ENCODE results near the gene CCNL2. TPM values are rescaled to one million over a fixed set of nuclear protein-coding genes. Genes with fewer than 3 reads are reported as not detected.

The CCNL2 gene
- total and polyA plus RNA-seq, 2 donors (not counting 1 experiment from before 2014, with no cell fraction given): 102 to 116 TPM

- DNase-seq (ENCODE audit: low read depth in 2 of 2): no peak
- Histone ChIP-seq H3K4me3 (replicated peaks in 1 of 4; ENCODE audit: control extremely low read depth in 1 of 4, insufficient read depth in 1 of 4, low read depth in 3 of 4, low read length in 4 of 4) (no peak overlapping the region), H3K4me1 (ENCODE audit: control insufficient read depth, extremely low read depth, insufficient read depth, low read length) (peaks cover 9% of the 10 kb centered on the region), H3K27ac (ENCODE audit: insufficient read depth, low read length) (no peak overlapping the region), H3K9me3 (ENCODE audit: control insufficient read depth, insufficient read depth, low read depth, low read length) (no peaks in the 10 kb centered on the region), H2AFZ (ENCODE audit: low read length) (no peak overlapping the region), H3K36me3 (ENCODE audit: control insufficient read depth, insufficient read depth, low read length) (peaks cover 32% of the 10 kb centered on the region), H3K79me2 (ENCODE audit: control insufficient read depth, insufficient read depth, low read length) (peaks cover 43% of the 10 kb centered on the region), H3K4me2 (ENCODE audit: extremely low read depth, insufficient read depth, low read length) (no peak overlapping the region), H4K20me1 (ENCODE audit: control insufficient read depth, extremely low read depth, insufficient read depth, low read length) (no peaks in the 10 kb centered on the region), H3K27me3 (ENCODE audit: control insufficient read depth, insufficient read depth, low read length) (no peaks in the 10 kb centered on the region), H3K9ac (ENCODE audit: insufficient read depth, low read length) (no peak overlapping the region)
- no peak for TF ChIP-seq CTCF (conservative IDR thresholded peaks at IDR 0.05 in 1 of 2, IDR thresholded peaks at IDR 0.05 in 1 of 2; ENCODE audit: low read depth in 1 of 2, low read length in 2 of 2)
- TF ChIP-seq EZH2 (IDR thresholded peaks at IDR 0.05; ENCODE audit: low read length, missing control alignments): no peak
Observed at GRCh38 chr1:1340185-1340584, 59.0 kb downstream of the CCNL2 start.

GRCh38 chr1:1338278-1338677 lies 60.9 kb downstream of the CCNL2 start:
- H4K20me1 ChIP-seq (ENCODE audit: control insufficient read depth, extremely low read depth, insufficient read depth, low read length): no peaks in the 10 kb centered on the region
- no peak overlapping the region for H3K27ac ChIP-seq (ENCODE audit: insufficient read depth, low read length)
- no peak for DNase-seq (ENCODE audit: low read depth in 2 of 2)
- no peak overlapping the region for H3K4me2 ChIP-seq (ENCODE audit: extremely low read depth, insufficient read depth, low read length)
- H3K4me1 ChIP-seq (ENCODE audit: control insufficient read depth, extremely low read depth, insufficient read depth, low read length): no peaks in the 10 kb centered on the region
- no peak overlapping the region for H3K4me3 ChIP-seq (replicated peaks in 1 of 4; ENCODE audit: control extremely low read depth in 1 of 4, insufficient read depth in 1 of 4, low read depth in 3 of 4, low read length in 4 of 4)
- TF ChIP-seq CTCF (conservative IDR thresholded peaks at IDR 0.05 in 1 of 2, IDR thresholded peaks at IDR 0.05 in 1 of 2; ENCODE audit: low read depth in 1 of 2, low read length in 2 of 2): no peak
- no peak for TF ChIP-seq EZH2 (IDR thresholded peaks at IDR 0.05; ENCODE audit: low read length, missing control alignments)
- no peak overlapping the region for H2AFZ ChIP-seq (ENCODE audit: low read length)
- peaks cover 34% of the 10 kb centered on the region for H3K36me3 ChIP-seq (ENCODE audit: control insufficient read depth, insufficient read depth, low read length)
- H3K9me3 ChIP-seq (ENCODE audit: control insufficient read depth, insufficient read depth, low read depth, low read length): no peaks in the 10 kb centered on the region
- H3K27me3 ChIP-seq (ENCODE audit: control insufficient read depth, insufficient read depth, low read length): no peaks in the 10 kb centered on the region
- H3K9ac ChIP-seq (ENCODE audit: insufficient read depth, low read length): no peak overlapping the region
- H3K79me2 ChIP-seq (ENCODE audit: control insufficient read depth, insufficient read depth, low read length): peaks cover 24% of the 10 kb centered on the region

GRCh38 chr1:1337793-1338147 lies 61.4 kb downstream of the CCNL2 start:
- Histone ChIP-seq H3K9ac (ENCODE audit: insufficient read depth, low read length) (no peak overlapping the region), H3K79me2 (ENCODE audit: control insufficient read depth, insufficient read depth, low read length) (peaks cover 19% of the 10 kb centered on the region)
- DNase-seq (ENCODE audit: low read depth in 2 of 2): no peak

More at GRCh38 chr1:1337793-1338147, 61.4 kb downstream of the CCNL2 start:
- Histone ChIP-seq H3K36me3 (ENCODE audit: control insufficient read depth, insufficient read depth, low read length) (peaks cover 34% of the 10 kb centered on the region), H2AFZ (ENCODE audit: low read length) (no peak overlapping the region), H3K27ac (ENCODE audit: insufficient read depth, low read length) (no peak overlapping the region), H3K27me3 (ENCODE audit: control insufficient read depth, insufficient read depth, low read length) (no peaks in the 10 kb centered on the region), H3K4me3 (replicated peaks in 1 of 4; ENCODE audit: control extremely low read depth in 1 of 4, insufficient read depth in 1 of 4, low read depth in 3 of 4, low read length in 4 of 4) (no peak overlapping the region), H3K4me2 (ENCODE audit: extremely low read depth, insufficient read depth, low read length) (no peak overlapping the region), H3K9me3 (ENCODE audit: control insufficient read depth, insufficient read depth, low read depth, low read length) (no peaks in the 10 kb centered on the region), H4K20me1 (ENCODE audit: control insufficient read depth, extremely low read depth, insufficient read depth, low read length) (no peaks in the 10 kb centered on the region), H3K4me1 (ENCODE audit: control insufficient read depth, extremely low read depth, insufficient read depth, low read length) (no peaks in the 10 kb centered on the region)
- TF ChIP-seq EZH2 (IDR thresholded peaks at IDR 0.05; ENCODE audit: low read length, missing control alignments): no peak
- TF ChIP-seq CTCF (conservative IDR thresholded peaks at IDR 0.05 in 1 of 2, IDR thresholded peaks at IDR 0.05 in 1 of 2; ENCODE audit: low read depth in 1 of 2, low read length in 2 of 2): no peak

Measured in fibroblast of lung (primary cell).